Transverse colon (tissue), 3 donors: Measurements from ENCODE around the gene ATAD3C.

Source experiments
- POLR2A ChIP-seq: fragments of 450-650 bp; IDR thresholded peaks from one replicate; pipeline ENCODE4 v1.6.1; 2016; ENCODE audit warnings: antibody characterized with exemption, mild to moderate bottlenecking, moderate library complexity
- POLR2AphosphoS5 ChIP-seq, 3 donors: sonication (generic); formaldehyde crosslinking; IDR thresholded peaks; one replicate each; pipeline ENCODE4 v1.6.1; 2016; ENCODE audit warnings: antibody characterized with exemption in 3 of 3

GRCh38 chr1:1510912-1511532, 61.5 kb downstream of the ATAD3C start:
- no peak for TF ChIP-seq POLR2A
- TF ChIP-seq POLR2AphosphoS5 (IDR thresholded peaks at IDR 0.05) = no peak
